Kidney (tissue), 14 donors: Measurements from ENCODE around the gene MPP1. TPM values are rescaled to one million over a fixed set of nuclear protein-coding genes. Genes with fewer than 3 reads are reported as not detected.

ENCODE experiments used
- DNase-seq, 5 donors: peaks; one replicate each; pipeline ENCODE4 v3.0.0-alpha.2; 2013 to 2020
- FAIRE-seq: peaks from 2 replicates; lab custom pipeline; 2012; peaks lifted over from hg19 to GRCh38; lab: Jason Lieb, UNC
- H3K27ac ChIP-seq, 2 donors: one replicate each; pipeline ENCODE4 v1.7.0; 2013; ENCODE audit warnings: low read depth in 2 of 2, low read length in 2 of 2, inconsistent platforms in 1 of 2
- H3K27me3 ChIP-seq: one replicate; pipeline ENCODE4 v1.7.1; 2013; ENCODE audit warnings: low read length, inconsistent platforms; ENCODE audit not compliant: control insufficient read depth, insufficient read depth
- H3K36me3 ChIP-seq, 3 donors: one replicate each; pipeline versions ENCODE4 v1.7.0 to v1.7.1; 2013; ENCODE audit warnings: low read length in 3 of 3, control low read depth in 1 of 3, inconsistent platforms in 1 of 3; ENCODE audit not compliant: insufficient read depth in 3 of 3, control insufficient read depth in 2 of 3
- H3K4me1 ChIP-seq, 3 donors: one replicate each; pipeline versions ENCODE4 v1.7.0 to v1.7.1; 2013; ENCODE audit warnings: low read length in 3 of 3, inconsistent platforms in 1 of 3, low read depth in 1 of 3; ENCODE audit not compliant: control insufficient read depth in 2 of 3, insufficient read depth in 2 of 3
- H3K4me3 ChIP-seq, 3 donors: one replicate each; pipeline versions ENCODE4 v1.7.0 to v1.8.1; 2013; ENCODE audit warnings: low read length in 3 of 3, control low read depth in 1 of 3, inconsistent platforms in 1 of 3
- H3K9ac ChIP-seq, 3 donors: one replicate each; pipeline versions ENCODE4 v1.7.0 to v1.7.1; 2013; ENCODE audit warnings: low read length in 3 of 3, control low read depth in 1 of 3, inconsistent platforms in 1 of 3
- H3K9me3 ChIP-seq, 3 donors: one replicate each; pipeline versions ENCODE4 v1.7.0 to v1.7.1; 2013; ENCODE audit warnings: low read length in 3 of 3, control low read depth in 1 of 3, inconsistent platforms in 1 of 3; ENCODE audit not compliant: control insufficient read depth in 2 of 3, insufficient read depth in 1 of 3
- CTCF ChIP-seq: IDR thresholded peaks from 3 replicates; pipeline ENCODE4 v1.5.1; 2012; ENCODE audit warnings: mild to moderate bottlenecking, moderate library complexity, borderline replicate concordance; ENCODE audit not compliant: insufficient read depth; ENCODE audit errors: extremely low read depth
- intact Hi-C: fragments of 100-400 bp; cut with DNase I; formaldehyde crosslinking; loops from one replicate; pipeline ENCODE4 v1.11.1; 2022
- polyA plus RNA-seq: library from polyadenylated mRNA; stranded (reverse); fragments of 350-450 nt; fragmentation: Illumina TruSeq; extraction: RNeasy Lipid Tissue Mini Kit (QIAGEN cat#74804); gene quantifications from one replicate; pipeline ENCODE4 v1.2.3, GENCODE V29; 2014; ENCODE audit warnings: low read depth, low replicate concordance; ENCODE audit not compliant: insufficient read depth
- total RNA-seq: library from RNA; stranded (reverse); fragmentation: NEBNext Ultra II Directional; extraction: Animal tissue kit (Norgen Biotek cat#: 25700); gene quantifications from one replicate; pipeline ENCODE4 v1.2.1, GENCODE V29; 2021
- donor health status: control.
- donor health status: control.
- donor health status: control.
- donor health status: control.
- donor health status: control.
- donor health status: DM: yes; HTN: yes; CAD: no.
- donor health status: Normal renal cell carcinoma (clear cell type).

Gene MPP1
- total and polyA plus RNA-seq, 2 donors from 2014 or later = 47.0 to 76.4 TPM

- no peak for FAIRE-seq
- Histone ChIP-seq H3K9me3 (no peaks in the 10 kb centered on the region), H3K27me3 (no peaks in the 10 kb centered on the region), H3K4me3 (no peak overlapping the region), H3K27ac (peak overlapping the region; percentile 48 to 51), H3K9ac (no peak overlapping the region), H3K36me3 (no peaks in the 10 kb centered on the region), H3K4me1 (peaks cover 0 to 47% (median 22%) of the 10 kb centered on the region in 3 donors)
- intact Hi-C loops = no loop called here
- peak in 4 of 5 donors; percentile 22 to 83 (median 67) for DNase-seq
- no peak for TF ChIP-seq CTCF
Observed at GRCh38 chrX:154730253-154730891, 74.9 kb downstream of the MPP1 start.

- no peak for TF ChIP-seq CTCF
- FAIRE-seq (no peak), DNase-seq (no peak)
- H3K9ac ChIP-seq = no peak overlapping the region
- no peaks in the 10 kb centered on the region for H3K36me3 ChIP-seq
- no peak overlapping the region for H3K27ac ChIP-seq
- intact Hi-C loops = no loop called here
- no peaks in the 10 kb centered on the region for H3K27me3 ChIP-seq
- no peaks in the 10 kb centered on the region for H3K9me3 ChIP-seq
- H3K4me3 ChIP-seq = no peak overlapping the region
- peaks cover 0 to 47% (median 18%) of the 10 kb centered on the region in 3 donors for H3K4me1 ChIP-seq
Observed at GRCh38 chrX:154729439-154729838, 75.8 kb downstream of the MPP1 start.

Other genes starting within 250 kb of the MPP1 start
- gene CTAG1A, start 220.4 kb downstream of the MPP1 start, total RNA-seq = not detected
- gene CTAG1A, start 220.4 kb downstream of the MPP1 start, polyA plus RNA-seq = not detected
- not detected for gene CTAG1B, start 186.2 kb downstream of the MPP1 start, total RNA-seq
- not detected for gene CTAG1B, start 186.2 kb downstream of the MPP1 start, polyA plus RNA-seq
- gene CTAG2, start 151.9 kb downstream of the MPP1 start, total RNA-seq = 0.28 TPM
- not detected for gene CTAG2, start 151.9 kb downstream of the MPP1 start, polyA plus RNA-seq
- 6.4 TPM for gene GAB3, start 54.4 kb downstream of the MPP1 start, total RNA-seq
- 0.95 TPM for gene GAB3, start 54.4 kb downstream of the MPP1 start, polyA plus RNA-seq
- 35.7 TPM for gene DKC1, start 42.6 kb downstream of the MPP1 start, total RNA-seq
- 21.7 TPM for gene DKC1, start 42.6 kb downstream of the MPP1 start, polyA plus RNA-seq
- not detected for gene SMIM9, start 29.2 kb upstream of the MPP1 start, total RNA-seq
- not detected for gene SMIM9, start 29.2 kb upstream of the MPP1 start, polyA plus RNA-seq
- gene F8A1, start 80.9 kb upstream of the MPP1 start, total RNA-seq = 44.8 TPM
- gene F8A1, start 80.9 kb upstream of the MPP1 start, polyA plus RNA-seq = 51.9 TPM
- 41.3 TPM for gene F8, start 217.2 kb upstream of the MPP1 start, total RNA-seq
- 15.1 TPM for gene F8, start 217.2 kb upstream of the MPP1 start, polyA plus RNA-seq
- gene FUNDC2, start 221.4 kb upstream of the MPP1 start, total RNA-seq = 98.2 TPM
- gene FUNDC2, start 221.4 kb upstream of the MPP1 start, polyA plus RNA-seq = 239 TPM